ENCODE results near the gene KIAA1217. TPM values are rescaled to one million over a fixed set of nuclear protein-coding genes. Genes with fewer than 3 reads are reported as not detected.

The KIAA1217 gene
- total RNA-seq, 1 donor from 2014 or later = 4.6 TPM

DNA sequence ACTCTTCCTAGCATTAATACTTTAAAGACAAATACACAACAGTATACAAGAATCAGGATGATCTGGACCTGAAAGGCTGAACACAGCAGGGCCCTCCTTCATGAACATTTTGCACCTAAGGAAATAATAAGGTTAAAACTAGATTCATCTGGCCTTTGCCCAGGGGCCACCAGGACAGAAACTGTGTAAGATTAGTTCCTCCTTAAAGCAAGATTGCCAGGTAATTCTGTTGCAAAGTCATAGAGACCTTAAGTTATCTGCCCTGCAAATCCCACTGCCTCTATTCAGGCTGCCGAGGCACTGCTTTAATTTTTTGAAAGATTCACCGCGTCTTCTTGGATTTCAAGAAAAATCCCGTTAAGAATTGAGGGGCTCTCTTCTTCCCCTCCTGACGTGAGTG lies 1.6 kb upstream of the KIAA1217 start:
- intact Hi-C loops (cut with micrococcal nuclease) = loop anchor here (5.0 kb wide), 1 partner anchor 310 kb away; no protein-coding TSS in a partner anchor

DNA sequence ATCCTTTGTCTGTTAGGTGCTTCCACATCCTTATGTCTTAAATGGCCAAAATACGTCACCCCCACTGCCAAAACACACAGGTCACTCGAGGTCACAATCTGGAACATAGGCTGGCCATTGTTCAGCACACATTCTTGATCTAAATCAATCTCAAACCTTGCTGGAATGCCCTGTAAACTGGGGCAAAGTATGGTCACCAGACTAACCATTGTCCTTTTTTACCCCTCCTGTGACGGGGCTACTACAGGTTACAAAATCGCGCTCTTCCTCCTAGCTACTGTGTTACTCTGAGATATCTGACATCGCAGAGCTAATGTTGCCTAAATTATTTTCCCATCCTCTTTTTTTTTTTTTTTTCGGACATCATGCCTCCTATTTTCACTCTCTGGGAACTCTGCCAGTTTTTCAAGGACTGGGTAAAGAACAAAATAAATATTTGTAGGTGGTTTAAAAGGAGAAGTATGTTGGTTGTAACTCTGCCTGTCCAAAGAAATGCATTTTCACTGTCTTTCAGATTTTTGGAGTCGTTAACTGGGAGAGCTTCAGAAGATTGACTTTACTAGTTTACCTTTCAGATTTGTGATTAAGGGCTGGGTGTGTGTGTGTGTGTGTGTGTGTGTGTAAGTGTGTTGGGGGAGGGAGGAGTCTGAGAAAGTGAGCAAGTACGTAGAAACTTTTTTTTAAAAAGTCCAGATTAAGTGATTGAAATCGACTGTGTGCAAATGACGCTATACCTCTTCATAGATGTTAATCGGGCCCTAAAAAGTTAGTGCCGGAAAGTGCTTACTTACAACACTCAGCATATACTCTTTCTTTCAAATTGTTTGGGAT lies 942 bp upstream of the KIAA1217 start:
- intact Hi-C loops (cut with micrococcal nuclease) = loop anchor here (2.0 to 5.0 kb wide), 2 partner anchors 295 to 309 kb away; no protein-coding TSS in a partner anchor

DNA sequence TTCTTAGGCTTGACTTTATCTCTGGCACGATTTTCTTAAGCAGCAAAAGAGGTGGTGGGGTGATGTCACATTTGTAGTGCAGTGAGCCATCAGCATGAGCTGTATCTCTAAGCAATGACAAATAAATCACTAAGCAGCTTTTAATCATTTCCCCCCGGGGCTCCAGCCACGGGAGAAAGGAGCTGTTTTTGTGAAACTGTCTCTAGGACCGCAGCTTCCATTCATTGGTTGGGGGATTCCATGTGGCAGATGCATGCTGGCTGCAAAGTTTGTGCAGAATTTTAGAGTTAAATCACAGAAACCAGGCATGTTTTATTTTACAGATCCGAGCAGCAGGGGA lies 464 bp downstream of the KIAA1217 start:
- intact Hi-C loops (cut with micrococcal nuclease) = loop anchor here (2.0 to 5.0 kb wide), 2 partner anchors 293 to 308 kb away; no protein-coding TSS in a partner anchor

DNA sequence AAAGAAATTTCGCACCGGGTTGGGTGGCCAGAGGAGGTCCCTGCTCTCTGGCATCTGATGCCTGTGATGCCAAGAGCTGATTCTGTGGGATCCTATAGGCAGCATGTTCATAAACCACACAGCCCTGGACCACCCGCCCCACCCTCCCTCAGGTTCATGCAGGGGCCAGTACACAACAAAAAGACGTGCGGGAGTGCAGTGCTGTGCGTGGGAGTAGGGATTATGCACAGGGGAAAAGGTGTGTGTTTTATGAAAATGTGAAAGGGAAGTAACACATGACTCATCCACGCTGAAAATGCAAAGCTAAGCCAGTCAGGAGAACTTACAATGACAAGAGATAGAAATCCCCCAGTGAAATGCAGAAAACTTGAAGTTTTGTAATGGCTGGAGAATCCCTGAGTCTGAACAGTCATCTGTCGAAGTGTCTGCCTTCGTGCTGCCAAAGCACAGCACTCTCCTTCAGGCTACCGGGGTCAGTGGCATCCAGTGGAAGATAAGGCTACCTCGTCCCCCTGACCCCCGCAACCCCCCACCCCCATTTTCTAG lies 1.1 kb downstream of the KIAA1217 start:
- intact Hi-C loops (cut with micrococcal nuclease) = loop anchor here (1.0 to 5.0 kb wide), 4 partner anchors 173 to 307 kb away; no protein-coding TSS in a partner anchor

DNA sequence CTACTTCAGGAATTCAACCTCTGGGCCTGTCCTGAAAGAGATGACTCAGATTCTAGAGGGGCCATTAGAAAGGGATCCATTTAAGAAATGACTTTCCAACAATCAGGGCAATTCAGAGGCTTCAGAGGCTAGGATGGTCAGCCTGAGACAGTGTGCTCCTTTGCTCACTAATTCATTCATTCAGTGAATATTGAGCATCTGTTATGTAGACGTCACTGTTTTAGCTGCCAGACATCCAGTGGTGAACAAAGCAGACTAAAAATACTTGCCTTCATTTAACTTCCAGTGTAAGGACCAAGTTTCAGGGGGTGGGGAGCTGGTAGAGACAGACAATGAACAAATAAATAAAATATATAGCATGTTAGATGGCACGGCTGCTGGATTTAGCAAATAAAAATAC lies 1.6 kb downstream of the KIAA1217 start:
- intact Hi-C loops (cut with micrococcal nuclease) = loop anchor here (1.0 kb wide), 2 partner anchors 173 to 256 kb away; no protein-coding TSS in a partner anchor

DNA sequence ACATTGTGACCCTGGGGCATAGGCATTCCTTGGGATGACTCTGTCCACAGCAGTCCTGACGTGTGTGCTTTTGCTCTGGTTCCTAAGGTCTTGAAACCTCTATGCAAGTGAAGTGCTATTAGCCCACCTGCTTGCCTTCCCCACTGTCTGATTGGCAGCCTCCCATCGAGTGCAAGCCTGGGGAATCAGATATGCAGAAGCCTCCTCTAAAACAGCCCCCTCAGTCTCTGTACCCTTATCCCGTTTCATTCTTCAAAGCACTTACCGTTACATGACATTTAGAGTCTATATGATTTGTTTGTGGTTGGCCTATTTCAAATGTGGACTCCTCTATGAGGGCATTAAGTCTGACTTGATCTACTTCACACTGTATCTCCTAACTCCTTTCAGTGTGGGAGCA lies 4.3 kb downstream of the KIAA1217 start:
- intact Hi-C loops (cut with micrococcal nuclease) = no loop called here

DNA sequence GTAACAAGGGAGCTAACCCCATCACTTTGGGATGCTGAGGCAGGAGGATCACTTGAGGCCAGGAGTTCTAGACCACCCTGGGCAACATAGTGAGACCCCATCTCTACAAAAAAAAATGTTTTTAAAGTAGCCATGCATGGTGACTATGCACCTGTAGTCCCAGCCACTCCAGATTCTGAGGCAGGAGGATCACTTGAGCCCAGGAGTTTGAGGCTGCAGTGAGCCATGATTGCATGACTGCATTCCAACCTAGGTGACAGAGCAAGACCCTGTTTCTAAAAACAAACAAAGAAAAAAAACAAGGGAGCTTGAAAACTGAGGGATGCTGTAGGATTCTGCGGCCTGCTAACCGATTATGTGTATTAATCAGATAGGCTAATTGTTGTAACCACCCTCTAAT lies 4.9 kb downstream of the KIAA1217 start:
- intact Hi-C loops (cut with micrococcal nuclease) = no loop called here

DNA sequence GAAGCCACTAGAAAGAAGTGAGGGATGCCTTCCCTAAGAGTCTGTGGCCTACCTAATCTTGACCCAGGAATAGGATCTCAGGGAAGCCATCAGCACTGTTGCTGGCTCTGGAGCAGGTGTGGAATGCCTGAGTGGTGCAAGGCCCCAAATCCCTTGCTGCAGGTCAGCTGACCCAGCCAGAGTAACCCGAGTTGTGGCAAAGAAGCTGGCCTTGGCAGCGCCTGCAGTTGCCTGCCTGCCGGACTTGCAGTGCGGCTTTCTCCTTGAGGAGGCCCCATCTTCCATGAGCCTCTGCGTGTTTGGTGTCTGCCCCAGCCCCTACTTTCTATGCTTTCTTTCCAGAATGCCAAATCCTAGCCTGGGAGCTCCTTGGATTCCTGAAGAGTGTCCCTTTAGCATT lies 5.8 kb downstream of the KIAA1217 start:
- intact Hi-C loops (cut with micrococcal nuclease) = no loop called here

DNA sequence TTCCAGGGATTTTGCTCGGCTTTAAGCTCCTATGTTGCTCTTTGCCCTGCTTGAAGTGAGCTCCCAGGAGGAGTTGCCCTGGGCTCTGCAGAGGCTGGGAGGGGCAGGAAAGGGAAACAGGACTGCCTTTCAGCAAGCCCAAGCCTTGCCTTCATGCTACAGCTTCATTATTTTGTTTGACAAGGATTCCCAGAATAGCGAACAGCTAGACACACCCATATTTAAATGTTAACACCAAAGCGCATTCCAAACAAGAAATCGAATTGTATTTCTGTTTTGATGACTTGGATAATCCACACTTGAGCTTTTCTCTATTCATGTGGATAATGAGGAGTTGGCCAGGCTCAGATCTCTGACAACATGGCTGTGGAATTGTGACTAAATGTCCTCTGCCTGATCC lies 6.3 kb downstream of the KIAA1217 start:
- intact Hi-C loops (cut with micrococcal nuclease) = no loop called here

DNA sequence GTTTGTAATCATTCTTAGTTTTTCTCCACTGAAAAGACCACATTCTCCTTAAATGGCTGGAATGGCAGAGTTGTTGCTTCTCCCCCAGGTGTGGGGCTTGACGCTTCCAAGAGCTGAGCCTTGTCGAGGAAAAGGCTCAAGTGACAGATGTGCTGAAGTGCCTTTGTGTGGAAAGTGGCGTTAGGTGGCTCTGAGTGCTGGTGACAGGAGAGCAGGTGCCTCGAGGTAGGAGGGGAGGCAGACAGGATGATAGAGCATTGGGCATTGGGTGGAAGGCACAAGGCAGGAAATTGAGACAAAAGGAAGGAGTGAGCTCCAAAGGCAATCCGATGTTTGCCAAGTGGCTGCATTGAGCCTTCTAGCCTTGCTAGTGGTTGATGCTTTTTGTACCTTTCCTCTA lies 6.7 kb downstream of the KIAA1217 start:
- intact Hi-C loops (cut with micrococcal nuclease) = no loop called here

DNA sequence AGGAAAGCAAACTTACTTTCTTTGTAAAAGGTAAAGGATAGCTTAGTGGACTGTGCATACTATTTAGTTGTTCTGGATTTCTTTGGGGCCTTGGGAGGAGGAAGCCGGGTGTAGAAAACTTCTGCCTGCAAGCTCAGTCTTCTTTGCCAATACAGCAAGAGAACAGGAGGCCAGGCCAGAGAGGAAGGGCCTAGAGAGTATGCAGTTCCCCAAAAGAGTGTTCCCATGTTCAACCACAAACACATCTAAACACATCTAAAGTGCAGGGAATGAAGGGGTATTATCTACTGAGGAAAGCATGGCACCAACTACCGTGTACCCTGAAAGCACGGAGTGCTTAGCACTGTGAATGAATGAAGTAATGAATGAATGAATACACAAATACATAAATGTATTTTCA lies 11.0 kb downstream of the KIAA1217 start:
- intact Hi-C loops (cut with micrococcal nuclease) = no loop called here

DNA sequence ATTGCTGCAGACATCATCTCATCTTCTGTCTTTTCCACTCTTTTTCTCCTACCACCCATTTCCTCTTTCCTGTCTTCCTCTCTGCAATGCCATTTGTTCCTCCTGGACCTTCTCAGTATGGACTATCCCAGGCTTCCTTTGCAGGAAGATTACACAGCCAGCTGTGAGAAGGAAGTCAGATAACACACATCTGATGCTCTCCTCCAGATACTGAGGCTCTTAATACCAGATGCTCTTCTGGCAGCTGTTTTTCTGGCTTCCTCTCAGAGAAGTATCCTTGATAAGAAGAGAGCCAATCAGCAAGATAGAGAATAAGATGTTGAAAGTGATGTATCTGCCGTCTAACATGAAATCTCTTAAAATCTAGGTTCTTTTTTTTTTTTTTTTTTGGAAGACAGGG lies 14.4 kb downstream of the KIAA1217 start:
- intact Hi-C loops (cut with micrococcal nuclease) = no loop called here

DNA sequence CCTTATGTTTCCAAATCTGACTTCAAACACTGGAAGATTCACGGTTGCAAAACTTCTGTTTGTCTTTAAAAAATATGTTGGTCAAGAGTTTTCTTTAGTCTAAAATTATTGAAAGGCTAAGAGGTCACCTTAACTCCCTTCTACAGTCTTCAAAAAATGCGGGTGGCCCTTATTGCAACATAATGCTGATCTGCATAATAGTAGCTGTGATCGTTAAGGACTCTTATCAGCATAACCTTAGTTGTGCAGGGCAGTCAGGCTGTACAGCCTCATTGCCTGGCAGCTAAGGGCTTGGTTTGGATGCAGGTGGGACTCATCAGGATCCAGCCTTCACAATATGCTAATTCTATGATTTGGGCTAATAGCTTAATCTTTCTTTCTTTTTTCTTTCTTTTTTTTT lies 15.0 kb downstream of the KIAA1217 start:
- intact Hi-C loops (cut with micrococcal nuclease) = no loop called here

DNA sequence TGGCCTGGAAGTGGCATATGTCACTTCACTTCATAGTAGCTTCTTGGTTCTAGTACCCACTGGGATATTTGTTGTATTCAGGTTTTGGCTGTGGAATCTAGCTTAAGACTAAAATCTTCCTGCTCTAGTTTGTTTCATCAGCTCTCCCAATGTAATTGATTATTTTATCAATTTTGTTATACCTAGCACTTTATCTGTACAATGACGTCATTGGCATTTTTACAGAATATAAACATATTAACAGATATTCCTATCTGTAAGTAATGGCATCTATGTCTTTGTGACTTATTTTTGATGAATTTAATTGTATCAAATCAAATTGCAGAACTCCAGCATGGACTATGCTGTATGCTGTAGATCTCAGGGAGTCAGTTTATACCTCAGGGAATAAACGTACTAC lies 19.7 kb downstream of the KIAA1217 start:
- intact Hi-C loops (cut with micrococcal nuclease) = no loop called here

DNA sequence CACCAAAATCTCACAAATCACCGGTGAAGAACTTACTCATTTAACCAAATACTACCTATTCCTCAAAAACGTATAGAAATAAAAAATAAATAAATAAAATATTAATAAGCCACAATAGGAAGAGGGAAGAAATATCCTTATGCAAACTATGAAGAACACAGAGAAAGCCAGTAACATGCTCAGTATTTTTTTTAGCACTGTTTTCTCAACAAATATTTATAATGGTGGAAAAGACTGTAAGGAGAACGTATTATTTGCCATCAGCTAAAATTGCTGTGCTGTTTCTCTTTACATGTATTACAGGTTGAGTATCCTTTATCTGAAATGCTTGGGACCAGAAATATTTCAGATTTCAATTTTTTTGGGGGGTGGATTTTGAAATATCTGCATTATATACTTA lies 21.0 kb downstream of the KIAA1217 start:
- intact Hi-C loops (cut with micrococcal nuclease) = no loop called here

DNA sequence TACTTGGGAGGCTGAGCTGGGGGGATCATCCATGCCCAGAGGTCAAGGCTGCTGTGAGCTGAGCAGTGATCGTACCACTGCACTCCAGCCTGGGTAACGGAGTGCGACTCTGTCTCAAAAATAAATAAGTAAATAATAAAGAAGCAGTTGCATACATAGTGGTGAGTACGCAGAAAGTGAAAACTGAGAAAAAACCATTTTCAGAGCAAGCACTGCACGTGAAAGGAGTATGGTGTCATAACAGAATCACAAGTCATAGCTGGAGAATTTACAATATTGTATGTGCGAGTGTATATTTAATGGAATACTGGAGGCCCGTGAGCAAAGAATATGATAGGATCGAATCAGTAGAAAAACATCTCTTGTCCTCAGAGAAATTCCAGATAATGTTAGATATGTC lies 22.3 kb downstream of the KIAA1217 start:
- intact Hi-C loops (cut with micrococcal nuclease) = no loop called here

DNA sequence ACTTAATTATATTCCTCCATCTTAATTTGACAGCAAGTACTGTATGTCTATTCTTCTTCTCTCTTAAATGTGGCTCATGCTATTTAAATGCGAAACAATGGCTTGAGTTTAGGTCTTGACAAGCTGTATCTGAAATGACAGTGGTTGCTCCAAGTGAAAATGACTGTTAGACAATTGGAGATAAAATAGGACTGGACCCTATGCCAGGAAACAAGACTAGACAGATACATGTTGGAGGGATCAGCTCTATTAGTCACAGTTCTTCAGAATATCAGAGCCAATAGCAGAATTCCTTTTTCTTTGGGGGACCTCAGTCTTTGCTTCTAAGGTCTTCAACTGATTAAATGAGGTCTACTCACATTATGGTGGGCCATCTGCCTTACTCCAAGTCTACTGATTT lies 25.8 kb downstream of the KIAA1217 start:
- intact Hi-C loops (cut with micrococcal nuclease) = no loop called here

DNA sequence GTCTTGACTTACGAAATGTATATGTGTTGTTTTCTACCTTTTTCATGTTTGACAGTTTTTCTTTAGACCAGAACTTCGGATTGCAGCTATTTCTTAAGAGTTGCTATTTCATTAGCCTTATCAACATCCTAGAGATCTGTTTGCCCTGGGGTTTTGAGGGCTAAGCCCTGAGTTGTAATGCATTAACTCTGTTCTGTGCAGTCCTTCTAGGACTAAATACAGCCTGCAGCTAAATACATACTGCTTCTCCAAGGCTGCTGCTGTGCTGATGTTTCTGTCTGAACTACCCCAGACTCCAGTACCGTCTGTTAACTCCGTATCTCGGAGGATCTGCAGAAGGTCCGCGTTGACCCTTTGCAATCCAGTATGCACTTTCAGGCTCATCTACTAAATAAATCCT lies 26.5 kb downstream of the KIAA1217 start:
- intact Hi-C loops (cut with micrococcal nuclease) = no loop called here

DNA sequence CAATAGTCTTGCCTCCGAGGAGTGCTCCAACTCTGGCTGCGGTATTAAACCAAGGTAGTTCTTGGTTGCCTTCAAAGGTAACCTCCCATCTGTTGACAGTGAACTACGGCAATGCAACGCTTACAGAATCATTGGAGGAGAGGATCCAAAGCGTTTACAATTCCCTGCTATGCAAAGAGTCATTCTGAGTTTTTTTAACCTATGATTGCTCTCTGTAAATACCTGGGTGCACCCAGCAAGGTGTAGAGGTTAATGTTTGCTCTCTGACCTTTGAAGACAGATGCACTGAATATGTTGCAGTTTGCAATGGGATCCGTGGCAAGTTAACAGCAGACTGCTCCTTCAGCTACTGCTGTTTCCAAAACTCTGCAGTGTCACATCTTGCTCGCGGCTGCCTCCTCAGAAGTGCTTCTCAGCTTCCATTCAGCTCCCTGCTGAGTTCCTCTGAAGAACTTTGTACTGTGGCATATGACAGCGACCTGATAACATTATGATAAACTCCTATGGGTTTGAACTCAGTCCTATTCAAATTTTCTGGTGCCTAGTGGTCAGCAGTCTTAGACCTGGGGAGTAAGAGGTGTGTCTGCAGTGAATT lies 29.0 kb downstream of the KIAA1217 start:
- intact Hi-C loops (cut with micrococcal nuclease) = no loop called here

DNA sequence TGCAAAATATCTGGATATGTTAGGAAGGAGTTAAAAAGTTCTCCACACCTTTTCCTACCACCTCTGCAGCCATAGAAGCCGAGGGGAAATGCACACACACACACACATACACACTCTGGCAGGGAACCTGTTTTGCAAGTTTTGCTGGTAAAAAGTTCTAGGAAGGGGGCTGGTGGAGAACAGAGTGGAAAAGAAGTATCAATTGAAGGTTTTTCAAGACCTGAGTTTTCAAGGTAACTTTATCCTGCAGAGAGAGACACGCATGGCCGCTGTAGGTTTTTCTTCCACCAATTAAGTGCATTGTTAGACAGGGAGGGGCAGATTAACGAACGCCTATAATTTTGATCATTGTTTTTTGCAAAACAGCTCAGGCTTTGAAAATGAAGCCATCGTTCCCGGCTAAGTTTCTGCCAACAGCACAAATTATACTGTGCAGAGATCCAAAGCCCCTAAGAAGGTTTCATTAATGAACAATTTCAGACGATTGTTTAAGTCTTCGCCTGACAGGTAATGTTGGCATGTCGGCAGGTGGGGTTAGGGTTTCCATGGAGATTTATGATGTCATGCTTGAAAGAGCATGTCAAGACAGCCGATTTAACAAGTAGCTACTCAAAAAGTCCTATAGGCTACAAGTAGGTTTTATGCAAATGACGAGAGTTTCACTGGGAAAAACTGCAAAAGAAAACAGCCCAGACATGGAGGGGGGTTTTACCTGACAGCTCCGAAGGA lies 29.7 kb downstream of the KIAA1217 start:
- intact Hi-C loops (cut with micrococcal nuclease) = no loop called here

DNA sequence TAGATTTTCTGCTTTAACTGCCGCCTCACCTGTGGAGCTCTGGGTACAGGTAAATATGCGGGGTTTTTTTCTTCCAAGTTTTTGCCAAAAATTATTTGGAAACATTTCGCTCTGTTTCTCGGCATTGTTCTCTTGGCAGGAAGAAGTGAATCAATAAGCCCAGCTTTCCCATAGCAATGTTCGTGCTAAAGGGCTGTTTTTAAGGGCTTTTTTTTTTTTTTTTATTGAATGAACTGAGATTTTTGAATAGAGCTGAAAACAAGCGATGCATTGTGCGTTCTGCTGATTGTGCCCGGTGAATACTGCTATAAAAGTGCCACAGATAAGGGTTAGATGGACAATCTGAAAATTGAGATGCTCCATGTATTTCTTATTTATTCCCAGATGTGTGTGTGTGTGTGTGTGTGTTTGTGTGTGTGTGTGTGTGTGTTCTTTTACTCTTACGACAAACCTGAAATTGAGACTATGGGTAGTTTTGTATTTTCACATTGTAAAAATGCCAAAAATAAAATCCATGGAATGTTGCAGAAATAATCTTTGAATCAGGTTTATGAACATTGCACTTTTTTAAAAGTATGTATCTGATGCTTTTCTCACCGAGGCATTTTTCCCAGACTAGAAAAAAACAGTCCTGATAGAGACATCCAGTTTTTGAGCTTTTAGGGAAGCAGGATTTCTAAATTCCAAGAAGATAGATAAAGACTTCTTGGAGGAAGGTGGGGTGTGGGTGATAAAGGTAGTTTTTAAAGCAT lies 30.5 kb downstream of the KIAA1217 start:
- intact Hi-C loops (cut with micrococcal nuclease) = no loop called here

All from T-helper 1 cell treated with Interleukin-12 subunit alpha and Interleukin-12 subunit beta and Interleukin-4 antibody, amounts not matched to agents 30 ng/mL and 1 ng/mL, for 36 hours (primary cell).